Activated naive CD4-positive, alpha-beta T cell treated with anti-CD3 and anti-CD28 coated beads, Interleukin-2, amount 50 U/mL, for 72 hours (primary cell): ENCODE results near the gene ASL. TPM values are rescaled to one million over a fixed set of nuclear protein-coding genes. Genes with fewer than 3 reads are reported as not detected.
"Not testable (repeated sequence)": the region's sequence is repeated elsewhere in the genome, so short reads cannot be mapped to it uniquely, and the experiment has no call there.

Source experiments
- ATAC-seq, 2 donors: fragments of 150-1000 bp; cut with Tn5 transposase; 2 replicates each; pipeline ENCODE4 v1.10.0; 2021; ENCODE audit warnings: mild to moderate bottlenecking in 2 of 2, moderate library complexity in 2 of 2
- DNase-seq, 2 donors: peaks; one replicate each; pipeline ENCODE4 v3.0.0; 2021 to 2022; ENCODE audit warnings: low spot score in 2 of 2
- H3K27ac Mint-ChIP-seq, 2 donors: one replicate each; pipeline ENCODE4 v1.8.0; 2022; ENCODE audit warnings: mild to moderate bottlenecking in 2 of 2, mixed read lengths in 2 of 2
- H3K36me3 Mint-ChIP-seq, 2 donors: one replicate each; pipeline ENCODE4 v1.8.0; 2022; ENCODE audit warnings: mixed read lengths in 2 of 2
- H3K9me3 Mint-ChIP-seq, 2 donors: one replicate each; pipeline ENCODE4 v1.8.0; 2022; ENCODE audit warnings: mixed read lengths in 2 of 2
- total RNA-seq, 2 donors: library from RNA; stranded (reverse); gene quantifications; one replicate each; pipeline ENCODE4 v1.2.3, GENCODE V29; 2022

Gene ASL
- 10 to 100 TPM; 22.6 to 30.7 TPM for total RNA-seq

DNA sequence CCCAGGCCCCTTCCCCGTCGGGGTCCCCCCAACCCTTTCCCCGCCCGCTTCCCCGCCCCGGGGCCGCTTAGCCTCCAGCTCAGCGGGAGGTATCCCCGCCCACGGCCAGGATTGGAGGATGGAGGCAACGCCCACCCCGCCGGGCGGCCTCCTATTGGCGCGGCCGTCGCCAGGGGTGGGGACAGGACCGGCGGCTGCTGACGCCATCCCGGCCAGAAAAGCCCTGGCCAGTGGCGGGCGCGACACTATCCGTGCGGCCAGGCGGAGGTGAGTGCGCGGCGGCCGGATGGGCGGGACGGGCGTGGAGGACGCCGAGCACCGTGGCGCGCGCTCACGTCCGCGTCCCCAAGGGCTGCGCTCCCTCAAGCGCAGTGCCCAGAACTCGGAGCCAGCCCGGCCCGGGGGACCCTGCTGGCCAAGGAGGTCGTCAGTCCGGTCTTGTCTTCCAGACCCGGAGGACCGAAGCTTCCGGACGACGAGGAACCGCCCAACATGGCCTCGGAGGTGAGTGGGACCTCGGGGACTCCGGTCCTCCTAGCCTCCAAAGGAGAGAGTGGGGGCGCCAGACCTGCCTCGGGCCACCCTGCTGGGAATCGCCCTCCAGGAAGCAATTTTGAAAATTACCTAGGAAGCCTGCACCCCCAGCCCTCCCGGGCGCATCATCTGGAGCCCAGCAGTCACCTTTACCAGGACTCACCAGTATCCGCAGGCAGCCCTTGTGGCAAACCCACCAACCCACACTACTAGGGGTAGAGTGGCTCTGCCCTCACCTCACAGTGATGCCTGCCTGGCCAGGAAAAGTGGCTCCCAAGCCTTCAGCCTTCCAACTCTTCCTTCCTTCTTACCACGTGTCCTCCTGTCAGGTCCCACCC lies at the start of gene ASL:
ASL (plus strand) TSS at position 230 of the 872 bp plus-strand sequence; CDS start at position 493, 263 bp downstream.
- peak within 1 kb of the TSS; percentile 72 to 86 for H3K27ac Mint-ChIP-seq
- DNase-seq (peak; percentile 94 to 95), ATAC-seq (peak; percentile 97 to 99)
- H3K9me3 Mint-ChIP-seq, result no peaks in the 10 kb centered on the region
- no peaks in the 10 kb centered on the region for H3K36me3 Mint-ChIP-seq

DNA sequence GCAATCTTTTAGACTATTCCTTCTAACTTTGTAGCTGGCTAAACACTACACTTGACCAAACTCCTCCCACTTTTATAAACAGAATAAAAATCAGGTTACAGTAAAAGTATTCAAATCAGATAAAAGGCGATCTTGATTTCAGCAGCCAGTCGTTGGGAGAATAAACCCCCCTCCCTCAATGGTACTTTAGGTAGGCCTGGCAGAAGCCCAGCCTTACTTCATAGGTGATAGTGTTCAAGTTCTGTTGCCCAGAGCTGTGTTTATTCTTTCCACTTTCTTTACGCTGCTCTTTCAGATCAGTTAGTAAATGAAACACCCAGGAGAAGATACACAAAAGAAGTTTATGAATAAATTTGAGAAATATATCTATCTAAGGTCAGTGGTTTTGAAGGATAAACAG lies 47.3 kb upstream of the ASL start:
- ATAC-seq, H3K36me3 Mint-ChIP-seq, H3K27ac Mint-ChIP-seq, DNase-seq, H3K9me3 Mint-ChIP-seq: not testable (repeated sequence)

DNA sequence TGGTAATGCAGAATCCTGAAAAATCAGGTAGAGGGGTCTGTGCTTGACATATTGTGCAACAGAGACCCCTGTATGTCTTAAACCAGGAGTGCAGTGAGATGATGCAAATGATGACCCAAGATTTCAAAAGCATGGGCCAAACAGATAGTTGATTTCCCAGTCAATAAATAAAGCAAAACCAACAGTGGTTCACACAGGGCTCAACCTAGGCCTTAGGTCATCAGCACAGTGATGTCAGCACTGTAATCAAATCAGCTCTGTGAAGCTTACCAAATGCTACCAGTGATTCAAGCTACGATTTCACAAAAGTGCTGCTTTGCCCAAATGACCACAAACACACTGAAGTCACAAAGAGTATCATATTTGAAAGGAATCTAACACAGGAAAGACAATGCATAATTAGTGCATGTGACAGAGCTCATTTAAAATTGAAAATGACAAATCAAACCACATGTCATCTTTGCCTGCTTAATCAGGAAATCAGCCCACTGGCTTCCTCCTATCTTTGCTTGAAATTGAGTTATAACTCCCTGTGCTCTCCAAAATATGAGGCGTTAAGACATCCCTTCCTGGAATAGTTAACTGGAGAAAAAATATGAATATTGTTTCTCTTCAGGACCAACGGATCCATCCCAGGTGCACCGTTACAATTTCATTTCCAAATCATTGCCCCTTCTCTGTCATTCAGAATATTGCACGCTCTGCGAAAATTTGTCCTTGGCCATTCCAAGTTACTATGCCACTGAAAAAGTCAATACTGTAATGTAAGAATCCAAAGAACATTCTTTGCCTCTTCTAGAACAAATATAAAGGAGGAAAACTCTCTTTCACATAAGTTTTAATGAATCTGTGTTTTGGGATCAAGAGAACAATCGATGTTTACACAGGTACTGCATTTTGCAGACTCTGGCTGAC lies 41.9 kb upstream of the ASL start:
- Mint-ChIP-seq H3K36me3 (no peaks in the 10 kb centered on the region), H3K9me3 (no peaks in the 10 kb centered on the region), H3K27ac (no peak overlapping the region)
- DNase-seq (no peak), ATAC-seq (peak; percentile 59 to 62)

DNA sequence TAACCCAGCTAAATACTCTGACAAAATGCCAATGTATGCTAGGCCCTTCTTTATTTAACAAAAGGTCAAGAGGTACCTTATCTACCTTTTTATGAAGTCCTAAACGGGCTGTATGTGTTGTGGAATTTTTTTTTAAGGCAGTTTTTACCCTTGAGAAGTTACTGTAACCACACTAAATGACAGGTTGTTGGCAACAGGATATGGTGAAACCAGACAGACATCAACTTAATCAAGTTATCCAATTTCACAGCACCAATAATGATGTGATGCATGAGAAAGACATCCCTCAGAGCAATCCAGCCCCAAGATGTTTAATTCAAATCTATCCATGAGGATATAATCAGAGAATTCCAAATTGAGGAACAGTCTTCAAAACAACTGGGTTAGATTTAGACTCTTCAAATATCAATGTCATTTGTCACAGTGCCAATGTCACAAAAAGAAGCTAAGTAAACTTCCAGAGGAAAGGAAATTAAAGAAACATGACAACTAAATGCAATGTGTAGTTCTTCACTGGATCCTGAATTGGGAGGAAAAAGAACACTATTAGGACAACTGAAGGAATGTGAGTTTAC lies 41.1 kb upstream of the ASL start:
- not testable (repeated sequence) for DNase-seq

DNA sequence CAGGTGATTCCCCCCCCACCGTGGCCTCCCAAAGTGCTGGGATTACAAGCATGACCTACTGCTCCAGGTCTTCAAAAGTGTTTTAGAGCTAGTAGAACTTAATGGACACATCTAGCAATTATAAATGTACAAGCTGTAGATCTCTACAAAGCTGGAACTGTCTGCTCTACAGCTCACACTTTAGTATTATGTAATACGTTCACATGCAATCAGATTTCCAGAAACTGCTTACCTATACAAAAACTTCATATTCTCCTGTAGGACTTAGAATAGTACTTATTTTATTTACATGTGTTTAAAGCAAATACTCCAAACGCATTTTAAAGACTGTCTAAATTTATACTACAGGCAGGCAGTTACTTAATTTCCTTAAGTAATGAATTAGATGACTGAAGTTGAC lies 39.2 kb upstream of the ASL start:
- Mint-ChIP-seq H3K27ac (no peak overlapping the region), H3K36me3 (no peaks in the 10 kb centered on the region), H3K9me3 (no peaks in the 10 kb centered on the region)
- DNase-seq (no peak), ATAC-seq (no peak)

More for the DNA sequence above, 41.1 kb upstream of the ASL start:
- H3K9me3 Mint-ChIP-seq, ATAC-seq, H3K36me3 Mint-ChIP-seq, H3K27ac Mint-ChIP-seq: not testable (repeated sequence)

DNA sequence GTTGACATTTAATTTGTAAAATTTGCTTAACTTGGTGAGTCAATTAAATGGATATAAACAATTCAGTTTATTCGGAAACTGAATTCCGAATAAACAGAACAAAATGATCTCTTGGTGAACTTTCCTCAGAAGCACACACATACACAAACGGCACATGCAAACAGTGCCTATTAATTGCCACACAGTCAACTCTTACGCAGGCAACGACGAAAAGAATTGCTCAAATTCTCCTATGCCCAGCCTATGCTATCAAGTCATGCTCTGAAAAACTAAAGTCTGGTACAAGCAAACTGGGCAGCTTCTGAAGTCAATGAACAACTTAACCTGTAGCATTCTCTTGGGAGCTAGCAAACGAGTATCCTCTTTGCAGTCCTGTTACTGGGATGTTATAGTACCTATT lies 38.8 kb upstream of the ASL start:
- H3K36me3 Mint-ChIP-seq, result no peaks in the 10 kb centered on the region
- H3K9me3 Mint-ChIP-seq, result no peaks in the 10 kb centered on the region
- H3K27ac Mint-ChIP-seq, result no peak overlapping the region
- DNase-seq (no peak), ATAC-seq (no peak)

DNA sequence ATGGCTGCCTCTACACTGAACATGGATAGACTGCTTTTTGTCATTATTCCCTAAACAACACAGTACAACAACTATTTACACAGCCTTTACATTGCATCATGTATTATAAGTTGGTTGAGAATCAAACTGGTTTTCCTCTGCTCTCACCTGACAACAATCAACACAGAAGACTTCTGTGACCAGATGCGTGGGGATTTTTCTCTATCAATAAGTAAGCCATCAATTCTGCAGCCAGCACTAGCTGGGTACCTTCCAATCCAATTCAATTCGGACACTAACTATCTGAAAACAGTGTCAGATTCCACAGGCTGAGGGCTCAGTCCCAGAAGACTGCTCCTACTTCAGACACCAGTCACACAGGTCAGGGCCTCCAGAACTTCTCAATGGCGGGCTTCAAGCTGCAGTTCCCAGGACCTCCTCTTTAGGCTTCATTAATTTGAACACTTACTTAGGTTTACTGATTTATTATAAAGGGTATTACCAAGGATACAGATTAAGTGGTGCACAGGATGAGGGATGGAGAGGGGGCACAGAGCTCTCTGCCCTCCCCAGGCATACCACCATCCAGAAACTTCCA lies 36.4 kb upstream of the ASL start:
- no peak for ATAC-seq
- no peak for DNase-seq
- Mint-ChIP-seq H3K27ac (no peak overlapping the region), H3K36me3 (no peaks in the 10 kb centered on the region), H3K9me3 (no peaks in the 10 kb centered on the region)

DNA sequence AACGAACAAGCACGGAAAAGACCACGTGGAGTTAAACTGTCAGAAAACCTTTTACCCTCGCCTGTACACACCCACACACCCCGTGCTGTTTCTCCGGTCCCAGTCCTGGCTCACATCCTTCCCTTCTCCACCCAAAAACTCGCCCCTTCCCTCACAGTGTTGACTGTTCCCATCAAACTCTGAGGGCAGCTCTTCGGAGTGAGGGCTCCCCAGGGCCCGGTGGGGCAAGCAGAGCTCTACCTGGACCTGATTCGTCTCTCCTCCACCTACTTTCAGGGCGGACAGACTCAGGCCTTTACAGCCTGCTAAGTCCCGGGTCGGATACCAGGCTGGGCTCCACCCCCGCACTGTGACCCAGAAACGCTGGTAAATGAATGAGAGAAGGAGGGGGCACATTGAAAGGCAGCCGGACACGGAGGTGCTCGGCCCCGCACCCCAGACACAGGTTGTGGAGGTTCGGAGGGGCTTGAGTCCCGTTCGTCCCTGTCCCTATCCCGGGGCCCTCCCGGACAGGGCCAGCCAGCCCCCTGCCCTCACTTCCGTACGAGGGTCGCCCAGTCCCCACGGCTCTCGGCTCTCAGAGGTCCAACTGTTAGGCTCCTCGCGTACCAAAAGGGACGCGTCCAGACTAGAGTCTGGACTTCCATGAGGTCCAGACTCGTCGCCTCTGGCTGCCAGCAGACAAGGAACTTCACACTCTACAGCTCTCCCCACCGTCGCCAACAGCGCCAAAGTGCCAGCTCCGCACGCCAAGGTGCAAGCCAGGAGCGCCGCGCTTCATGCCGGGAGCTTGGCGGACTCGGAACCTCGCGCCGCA lies 31.7 kb upstream of the ASL start:
- ATAC-seq, result peak; percentile 61 to 67
- no peaks in the 10 kb centered on the region for H3K9me3 Mint-ChIP-seq
- H3K27ac Mint-ChIP-seq, result no peak overlapping the region
- H3K36me3 Mint-ChIP-seq, result no peaks in the 10 kb centered on the region
- peak in 1 of 2 donors; percentile 33 for DNase-seq

DNA sequence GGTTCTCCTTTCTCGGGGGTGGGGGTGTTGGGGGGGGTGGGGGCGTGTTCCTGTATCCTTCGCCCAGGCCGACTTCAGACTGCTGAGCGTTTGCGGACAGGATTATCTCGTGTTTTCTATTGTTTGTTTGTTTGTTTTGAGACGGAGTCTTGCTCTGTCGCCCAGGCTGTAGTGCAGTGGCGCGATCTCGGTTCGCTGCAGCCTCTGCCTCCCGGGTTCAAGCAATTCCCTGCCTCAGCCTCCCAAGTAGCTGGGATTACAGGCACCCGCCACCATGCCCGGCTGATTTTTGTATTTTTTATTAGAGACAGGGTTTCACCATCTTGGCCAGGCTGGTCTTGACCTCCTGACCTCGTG lies 31.1 kb upstream of the ASL start:
- not testable (repeated sequence) for DNase-seq, H3K36me3 Mint-ChIP-seq, H3K27ac Mint-ChIP-seq, H3K9me3 Mint-ChIP-seq, ATAC-seq

DNA sequence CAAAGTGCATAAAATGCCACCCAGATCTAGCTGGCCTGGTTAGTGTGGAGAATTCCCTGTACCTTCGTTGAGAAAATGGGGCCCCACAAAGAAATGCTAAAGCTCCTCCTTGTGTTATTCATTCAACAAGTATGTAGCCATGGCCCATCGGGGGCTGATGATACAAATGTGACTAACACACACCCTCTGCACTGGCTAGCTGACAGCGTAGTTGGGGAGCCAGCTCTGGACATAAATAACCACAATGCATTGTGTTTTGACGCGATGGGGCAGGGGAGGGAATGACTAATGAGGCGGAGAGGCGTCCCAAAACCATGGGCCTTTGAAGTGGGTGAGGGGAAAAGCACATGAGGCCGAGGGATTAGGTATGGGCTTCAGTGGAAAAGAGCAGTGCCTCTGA lies 28.2 kb upstream of the ASL start:
- H3K36me3 Mint-ChIP-seq, result no peaks in the 10 kb centered on the region
- DNase-seq (no peak), ATAC-seq (peak in 1 of 2 donors; percentile 53)
- H3K9me3 Mint-ChIP-seq, result no peaks in the 10 kb centered on the region
- no peak overlapping the region for H3K27ac Mint-ChIP-seq

DNA sequence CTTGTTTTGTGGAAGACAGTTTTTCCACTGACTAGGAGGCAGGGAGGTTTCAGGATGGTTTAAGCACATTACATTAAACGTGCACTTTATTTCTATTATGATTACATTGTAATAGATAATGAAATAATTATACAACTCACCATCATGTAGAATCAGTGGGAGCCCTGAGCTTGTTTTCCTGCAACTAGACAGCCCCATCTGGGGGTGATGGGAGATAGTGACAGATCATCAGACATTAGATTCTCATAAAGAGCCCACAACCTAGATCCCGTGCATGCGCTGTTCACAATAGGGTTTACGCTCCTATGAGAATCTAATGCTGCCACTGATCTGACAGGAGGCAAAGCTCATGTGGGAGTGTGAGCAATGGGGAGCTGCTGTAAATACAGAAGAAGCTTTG lies 25.7 kb upstream of the ASL start:
- H3K36me3 Mint-ChIP-seq, H3K27ac Mint-ChIP-seq, H3K9me3 Mint-ChIP-seq, ATAC-seq, DNase-seq: not testable (repeated sequence)

DNA sequence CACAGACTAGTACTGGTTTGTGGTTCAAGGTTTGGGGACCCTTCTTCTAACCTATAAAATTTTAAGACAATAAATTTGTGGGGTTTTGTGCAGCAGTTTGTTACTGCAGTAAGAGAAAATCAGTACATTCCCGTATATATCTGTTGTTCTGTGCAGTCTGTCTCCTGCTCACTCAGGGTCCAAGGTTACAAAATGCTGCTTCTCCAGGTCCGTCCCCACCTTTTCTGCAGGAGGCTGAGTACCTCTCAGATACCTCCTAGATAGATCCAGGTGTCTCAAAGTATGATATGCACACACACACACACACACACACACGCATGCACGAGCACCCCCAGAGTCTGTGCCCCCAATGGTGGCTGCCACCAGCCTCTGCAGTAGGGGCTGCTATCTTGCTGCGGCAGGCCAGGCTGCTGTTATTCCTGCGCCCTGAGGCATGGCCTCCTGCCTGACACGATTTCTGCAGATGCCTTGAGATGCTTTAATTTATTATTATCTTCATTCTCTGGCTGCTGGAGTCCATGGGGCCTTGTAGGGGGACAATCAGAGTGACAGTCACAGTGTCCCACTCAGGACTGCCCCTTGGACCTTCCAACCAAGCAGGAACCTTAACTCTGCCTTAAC lies 25.2 kb upstream of the ASL start:
- ATAC-seq, result no peak
- no peak overlapping the region for H3K27ac Mint-ChIP-seq
- H3K36me3 Mint-ChIP-seq, result no peaks in the 10 kb centered on the region

DNA sequence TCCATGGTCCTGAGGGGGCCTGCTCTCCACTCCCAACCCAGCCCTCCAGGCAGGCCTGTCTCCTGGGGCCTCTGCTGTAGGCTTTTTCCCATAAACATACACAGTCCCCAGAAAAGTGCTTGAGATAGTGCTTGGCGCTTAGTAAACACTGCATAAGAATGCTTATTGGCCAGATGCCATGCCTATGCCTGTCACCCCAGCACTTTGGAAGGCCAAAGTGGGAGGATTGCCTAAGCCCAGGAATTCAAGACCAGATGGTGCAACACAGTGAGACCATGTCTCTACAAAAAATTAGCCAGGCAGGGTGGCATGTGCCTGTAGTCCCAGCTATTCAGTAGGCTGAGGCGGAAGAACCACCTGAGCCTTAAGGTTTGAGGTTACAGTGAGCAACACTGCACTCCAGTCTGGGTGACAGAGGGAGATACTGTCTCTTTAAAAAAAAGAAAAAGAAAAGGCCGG lies 24.6 kb upstream of the ASL start:
- H3K36me3 Mint-ChIP-seq, result no peaks in the 10 kb centered on the region
- no peak for ATAC-seq
- no peak overlapping the region for H3K27ac Mint-ChIP-seq
- H3K9me3 Mint-ChIP-seq, result no peaks in the 10 kb centered on the region
- DNase-seq, result no peak

More for the DNA sequence above, 25.2 kb upstream of the ASL start:
- DNase-seq, result no peak
- no peaks in the 10 kb centered on the region for H3K9me3 Mint-ChIP-seq

DNA sequence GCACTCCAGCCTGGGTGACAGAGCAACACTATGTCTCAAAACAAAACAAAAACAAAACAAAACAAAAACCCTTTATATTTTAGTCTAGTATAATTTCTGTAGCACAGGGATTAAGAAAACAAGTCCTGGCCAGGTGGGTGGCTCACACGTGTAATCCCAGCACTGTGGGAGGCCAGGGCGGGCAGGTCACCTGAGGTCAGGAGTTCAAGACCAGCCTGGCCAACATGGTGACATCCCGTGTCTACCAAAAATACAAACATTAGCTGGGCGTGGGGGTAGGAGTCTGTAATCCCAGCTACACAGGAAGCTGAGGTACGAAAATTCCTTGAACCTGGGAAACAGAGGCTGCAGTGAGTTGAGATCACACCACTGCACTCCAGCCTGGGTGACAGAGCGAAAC lies 23.2 kb upstream of the ASL start:
- H3K36me3 Mint-ChIP-seq, result no peaks in the 10 kb centered on the region
- no peak overlapping the region for H3K27ac Mint-ChIP-seq
- no peak for DNase-seq
- no peak for ATAC-seq
- H3K9me3 Mint-ChIP-seq, result no peaks in the 10 kb centered on the region

DNA sequence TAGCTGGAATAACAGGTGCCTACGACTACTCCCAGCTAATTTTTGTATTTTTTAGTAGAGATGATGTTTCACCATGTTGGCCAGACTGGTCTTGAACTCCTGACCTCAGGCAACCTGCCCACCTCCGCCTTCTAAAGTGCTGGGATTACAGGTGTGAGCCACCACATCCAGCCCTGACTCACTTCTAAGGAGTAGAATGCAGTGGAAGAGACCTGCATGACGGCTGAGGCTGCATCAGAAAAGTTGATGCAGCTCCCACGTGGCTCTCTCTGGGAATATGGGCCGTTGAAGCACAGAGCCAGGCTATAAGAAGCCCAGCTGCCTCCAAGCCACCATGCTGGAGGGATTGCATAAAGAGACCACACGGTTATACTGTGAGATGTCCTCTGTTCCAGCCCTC lies 21.6 kb upstream of the ASL start:
- no peaks in the 10 kb centered on the region for H3K36me3 Mint-ChIP-seq
- H3K9me3 Mint-ChIP-seq, result no peaks in the 10 kb centered on the region
- ATAC-seq (no peak), DNase-seq (no peak)
- no peak overlapping the region for H3K27ac Mint-ChIP-seq
